ENCODE measurements around the gene BEND3. TPM values are rescaled to one million over a fixed set of nuclear protein-coding genes. Genes with fewer than 3 reads are reported as not detected.

Gene BEND3
- total and polyA plus RNA-seq, 2 of the 8 experiments (the other 6 are each of a cell fraction or from before 2014, with no cell fraction given): 25.2 to 38.8 TPM

DNA sequence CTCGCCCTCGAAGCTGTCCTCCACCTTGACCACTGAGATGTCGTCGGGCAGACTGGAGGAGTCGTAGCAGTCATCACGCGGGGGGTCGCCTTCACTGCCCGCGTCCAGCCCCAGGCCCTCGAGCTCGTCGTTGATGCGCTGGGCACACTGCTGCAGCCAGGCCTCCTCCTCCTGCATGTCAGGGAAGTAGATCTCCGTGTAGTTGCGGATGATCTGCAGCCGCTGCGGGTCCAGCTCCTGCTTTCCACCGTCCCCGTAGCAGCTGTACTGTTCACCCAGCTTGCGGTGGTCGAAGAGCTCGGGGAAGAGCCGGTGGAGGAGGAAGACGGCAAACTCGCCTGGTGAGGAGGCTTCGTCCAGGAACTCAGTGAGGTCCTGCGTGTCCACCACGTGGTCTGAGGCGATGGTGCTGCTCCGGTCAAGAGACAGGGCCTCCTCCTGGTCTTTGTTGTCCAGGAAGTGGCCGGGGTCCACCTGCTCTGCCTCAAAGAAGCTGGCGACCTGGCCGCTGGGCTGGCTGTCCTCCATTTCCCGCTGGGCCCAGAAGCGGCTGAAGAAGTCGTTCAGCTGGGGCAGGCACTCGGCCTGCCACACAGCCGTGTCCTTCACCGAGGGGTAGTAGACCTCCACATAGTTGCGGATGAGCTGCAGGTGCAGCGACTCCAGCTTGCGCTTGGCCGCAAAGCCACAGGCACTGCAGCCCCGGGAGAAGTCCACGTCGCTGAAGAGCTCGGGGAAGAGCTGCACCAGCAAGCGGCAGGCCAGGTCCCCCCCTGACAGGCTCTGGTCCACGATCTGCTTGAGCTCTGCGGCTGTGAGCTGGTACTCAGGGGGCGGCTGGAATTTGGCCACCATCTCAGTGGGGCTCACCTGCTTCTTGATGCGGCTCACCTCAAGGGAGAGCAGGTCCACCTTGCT, 45.4 kb downstream of the BEND3 start (continued):
- TF ChIP-seq FOSL1 (IDR thresholded peaks at IDR 0.05; ENCODE audit: insufficient read depth, low read depth, low read length) (no peak), TEAD4 (IDR thresholded peaks at IDR 0.05; ENCODE audit: low read depth, low read length) (no peak), RAD21 (IDR thresholded peaks at IDR 0.05 in 1 of 2, conservative IDR thresholded peaks at IDR 0.05 in 1 of 2; ENCODE audit: low read depth in 2 of 2, low read length in 2 of 2) (no peak), MAFK (IDR thresholded peaks at IDR 0.05; ENCODE audit: low read depth, low read length) (no peak), EP300 (IDR thresholded peaks at IDR 0.05; ENCODE audit: borderline replicate concordance in 1 of 2, low read depth in 2 of 2, low read length in 2 of 2) (no peak), KDM4A (IDR thresholded peaks at IDR 0.05; ENCODE audit: low read depth, low read length, severe bottlenecking) (no peak), EGR1 (IDR thresholded peaks at IDR 0.05; ENCODE audit: borderline replicate concordance, low read depth, low read length) (no peak)
